Endothelial cell of hepatic sinusoid (primary cell): ENCODE measurements around the gene FAM177A1.
"Not testable (repeated sequence)": the region's sequence is repeated elsewhere in the genome, so short reads cannot be mapped to it uniquely, and the experiment has no call there.

Experiments
- in situ Hi-C: cut with HindIII; loops from 2 replicates; pipeline ENCODE4 v1.10.0; 2017; ENCODE audit warnings: low sequenced_read_pairs

The FAM177A1 gene

GRCh38 chr14:35061113-35061791 is 15.2 kb downstream of the FAM177A1 start:
- in situ Hi-C loops = not testable (repeated sequence)

- in situ Hi-C loops = not testable (repeated sequence)
Measured at GRCh38 chr14:35065731-35066130, 19.7 kb downstream of the FAM177A1 start.

- in situ Hi-C loops = no loop called here
Measured at GRCh38 chr14:35068238-35069012, 22.4 kb downstream of the FAM177A1 start.

GRCh38 chr14:35072226-35072625 is 26.2 kb downstream of the FAM177A1 start:
- in situ Hi-C loops = loop anchor here (10.0 kb wide), 1 partner anchor 603 kb away; no protein-coding TSS in a partner anchor

DNA sequence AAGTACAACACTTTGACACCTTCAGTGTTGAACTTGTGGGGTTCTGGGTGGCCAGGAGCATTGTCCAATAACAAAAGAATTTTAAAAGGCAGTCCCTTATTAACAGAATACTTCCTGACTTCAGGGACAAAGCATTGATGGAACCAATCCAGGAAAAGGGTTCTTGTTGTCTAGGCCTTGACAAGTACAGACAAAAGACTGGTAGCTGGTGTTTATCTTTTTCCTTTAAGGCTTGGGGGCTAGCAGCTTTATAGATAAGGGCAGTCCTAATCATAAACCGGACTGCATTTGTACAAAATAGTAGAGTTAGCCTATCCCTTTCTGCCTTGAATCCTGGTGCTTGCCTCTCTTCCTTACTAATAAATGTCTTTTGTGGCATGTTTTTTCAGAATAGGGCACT is 27.4 kb downstream of the FAM177A1 start:
- in situ Hi-C loops = loop anchor here (10.0 kb wide), 1 partner anchor 601 kb away; no protein-coding TSS in a partner anchor

- in situ Hi-C loops = loop anchor here (10.0 kb wide), 1 partner anchor 597 kb away; no protein-coding TSS in a partner anchor
Measured at GRCh38 chr14:35078082-35078481, 32.0 kb downstream of the FAM177A1 start.

DNA sequence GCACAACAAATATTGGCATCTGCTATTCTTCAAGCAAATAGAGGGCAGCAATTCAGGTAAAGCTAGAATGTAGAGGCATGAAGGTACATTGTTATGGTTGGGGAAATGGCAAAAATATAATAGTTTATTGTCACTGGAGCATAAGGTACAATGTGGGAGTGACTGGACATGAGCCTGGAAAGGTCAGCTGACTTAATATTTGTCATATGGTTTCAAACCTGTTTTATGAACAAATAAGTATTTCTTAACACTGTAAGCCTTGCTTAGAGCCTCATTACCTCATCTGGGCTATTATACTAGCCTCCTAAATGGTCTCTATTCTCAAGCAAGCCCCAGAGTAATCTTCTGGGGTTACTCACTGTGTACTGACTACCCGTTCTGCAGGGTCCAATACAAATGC is 33.7 kb downstream of the FAM177A1 start:
- in situ Hi-C loops = loop anchor here (10.0 kb wide), 1 partner anchor 595 kb away; no protein-coding TSS in a partner anchor

- in situ Hi-C loops = no loop called here
Measured at GRCh38 chr14:35083530-35084150, 37.6 kb downstream of the FAM177A1 start.

DNA sequence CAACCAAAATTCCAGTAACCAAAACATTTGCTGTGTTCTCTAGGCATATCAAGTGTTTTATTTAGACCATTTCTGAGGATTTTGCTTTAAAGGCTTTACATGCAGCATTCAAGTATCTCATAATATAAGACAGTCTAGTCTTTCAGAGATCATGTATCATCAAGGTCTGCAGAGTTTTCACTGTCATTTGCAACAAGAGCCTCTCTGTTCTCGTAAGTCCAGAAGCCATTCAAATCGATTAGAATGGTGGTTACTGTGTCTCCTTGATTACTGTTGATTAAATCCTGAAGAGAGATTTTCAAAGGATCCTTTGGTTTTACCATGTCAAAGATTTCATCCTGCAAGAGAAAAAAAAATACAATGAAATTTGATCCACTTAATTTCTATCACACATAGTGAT is 39.4 kb downstream of the FAM177A1 start:
- in situ Hi-C loops = no loop called here

DNA sequence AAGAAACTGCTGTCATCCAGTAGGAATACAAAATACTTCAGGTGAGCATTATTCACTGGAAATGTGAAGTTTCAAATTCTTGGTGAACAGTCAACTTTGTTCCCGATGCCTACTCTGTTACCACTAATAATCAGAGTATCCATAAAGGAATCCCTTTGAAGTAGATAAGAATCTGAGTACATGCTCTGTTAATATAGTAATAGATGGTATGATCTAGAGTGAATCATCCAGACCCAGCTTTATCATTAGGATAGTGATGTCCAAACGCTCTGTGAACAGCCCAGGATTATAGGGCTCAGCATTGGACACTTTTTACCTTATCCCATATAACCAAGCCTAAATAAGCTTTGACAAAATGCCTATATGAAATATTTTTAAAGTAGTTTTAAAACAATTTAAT is 42.4 kb downstream of the FAM177A1 start:
- in situ Hi-C loops = no loop called here

DNA sequence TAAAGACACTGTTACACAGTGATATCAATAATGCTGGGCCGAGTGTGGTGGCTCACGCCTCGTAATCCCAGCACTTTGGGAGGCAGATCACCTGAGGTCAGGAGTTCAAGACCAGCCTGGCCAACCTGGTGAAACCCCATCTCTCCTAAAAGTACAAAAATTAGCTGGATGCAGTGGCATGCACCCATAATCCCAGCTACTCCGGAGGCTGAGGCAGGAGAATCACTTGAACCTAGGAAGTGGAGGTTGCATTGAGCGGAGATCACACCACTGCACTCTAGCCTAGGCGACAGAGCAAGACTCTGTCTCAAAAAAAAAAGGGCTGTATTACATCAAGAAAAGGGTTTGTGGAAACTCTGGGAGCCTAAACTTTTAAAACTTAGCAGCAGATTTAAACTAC is 48.6 kb downstream of the FAM177A1 start:
- in situ Hi-C loops = not testable (repeated sequence)

GRCh38 chr14:35107866-35108265 is 61.8 kb downstream of the FAM177A1 start:
- in situ Hi-C loops = no loop called here

- in situ Hi-C loops = no loop called here
Measured at GRCh38 chr14:35112641-35113040, 66.6 kb downstream of the FAM177A1 start.

DNA sequence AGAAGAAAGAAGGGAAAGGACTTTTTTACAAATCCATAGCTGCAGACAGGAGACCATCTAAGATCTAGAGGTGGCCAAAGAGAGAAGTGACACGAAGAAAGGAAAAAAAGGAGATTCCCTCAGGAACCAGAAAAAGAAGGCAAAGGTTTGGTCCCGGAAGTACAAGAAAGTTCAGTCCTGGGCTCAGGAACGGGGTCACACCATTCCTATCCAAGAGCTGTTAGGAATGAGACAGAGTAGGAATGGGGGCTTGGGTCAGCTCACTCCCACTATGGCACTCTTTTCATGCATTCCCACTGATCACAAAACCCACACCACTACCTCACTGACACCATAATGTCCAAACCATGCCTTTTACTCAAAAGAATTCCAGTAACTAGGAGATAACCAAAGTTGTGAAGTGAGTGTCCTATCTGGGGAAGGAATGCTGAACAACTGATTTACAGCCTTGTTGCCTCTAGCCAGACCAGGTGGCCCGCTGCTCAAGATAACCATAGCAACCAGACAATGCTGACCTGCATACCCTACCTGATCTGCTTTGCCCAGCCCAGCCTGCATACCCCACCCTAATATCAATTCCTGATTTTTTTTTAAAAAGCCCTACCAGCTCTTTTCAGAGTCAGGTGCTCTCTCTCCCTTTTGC is 67.4 kb downstream of the FAM177A1 start:
- in situ Hi-C loops = no loop called here

GRCh38 chr14:35114036-35114435 is 68.0 kb downstream of the FAM177A1 start:
- in situ Hi-C loops = no loop called here

DNA sequence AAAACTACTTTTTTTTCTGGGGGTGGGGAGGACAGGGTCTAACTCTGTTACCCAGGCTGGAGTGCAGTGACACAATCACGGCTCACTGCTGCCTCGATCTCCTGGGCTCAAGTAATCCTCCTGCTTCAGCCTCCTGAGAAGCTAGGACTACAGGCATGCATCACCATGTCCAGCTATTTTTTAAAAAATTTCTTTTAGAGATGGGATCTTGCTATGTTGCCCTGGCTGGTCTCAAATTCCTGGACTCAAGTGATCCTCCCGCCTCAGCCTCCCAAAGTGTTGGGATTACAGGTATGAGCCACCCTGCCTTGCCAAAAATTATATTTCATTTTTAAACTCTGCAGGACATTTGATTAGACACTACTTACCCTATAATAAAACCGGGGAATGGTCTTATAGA is 70.2 kb downstream of the FAM177A1 start:
- in situ Hi-C loops = no loop called here

GRCh38 chr14:35117112-35117511 is 71.0 kb downstream of the FAM177A1 start:
- in situ Hi-C loops = no loop called here

DNA sequence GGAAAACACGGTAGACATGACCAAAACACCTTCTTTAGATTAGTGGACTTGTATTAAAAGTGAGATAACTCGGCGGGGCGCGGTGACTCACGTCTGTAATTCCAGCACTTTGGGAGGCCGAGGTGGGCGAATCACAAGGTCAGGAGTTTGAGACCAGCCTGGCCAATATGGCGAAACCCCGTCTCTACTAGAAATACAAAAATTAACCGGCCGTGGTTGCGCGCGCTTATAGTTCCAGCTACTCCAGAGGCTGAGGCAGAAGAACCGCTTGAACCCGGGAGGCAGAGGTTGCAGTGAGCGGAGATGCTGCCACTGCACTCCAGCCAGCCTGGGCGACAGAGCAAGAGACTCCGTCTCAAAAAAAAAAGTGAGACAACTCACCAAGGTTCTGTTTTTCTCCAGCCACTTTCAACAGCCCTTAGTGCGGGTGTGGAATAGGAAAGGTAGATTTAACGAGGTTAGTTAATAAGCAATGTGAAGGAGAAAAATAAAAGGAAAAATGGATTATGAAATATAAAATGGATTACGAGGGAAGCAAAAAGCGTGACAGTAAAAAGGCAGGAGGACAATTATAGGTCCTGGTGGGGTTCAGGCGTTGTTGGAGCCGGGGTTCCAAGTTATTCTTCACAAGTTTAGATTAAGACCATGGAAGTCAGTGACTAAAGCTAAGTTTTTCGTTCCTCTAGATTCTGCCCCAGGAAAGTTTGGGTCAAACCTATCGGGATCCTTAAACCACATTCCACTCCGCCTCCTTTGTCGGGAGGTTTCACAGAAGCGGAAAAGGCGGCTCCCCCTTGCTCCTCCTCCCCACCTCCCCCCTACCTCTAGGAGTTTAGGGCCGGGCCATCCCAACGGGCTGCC is 75.2 kb downstream of the FAM177A1 start:
- in situ Hi-C loops = no loop called here

- in situ Hi-C loops = no loop called here
Measured at GRCh38 chr14:35121887-35122695, 76.0 kb downstream of the FAM177A1 start, which contains the start of the genes PPP2R3C and PRORP. Gene PPP2R3C (minus strand): TSS chr14:35121990. CDS start chr14:35121959, 31 bp downstream. Gene PRORP (plus strand): TSS chr14:35122552. CDS start chr14:35123246, 694 bp downstream.
